Chondrocyte (in vitro differentiated cells): Measurements from ENCODE around the gene C2. TPM values are rescaled to one million over a fixed set of nuclear protein-coding genes. Genes with fewer than 3 reads are reported as not detected.

Experiments
- microRNA-seq: library from miRNA; unstranded; fragments of <30 nt; microRNA quantifications from one replicate; pipeline ENCODE4 v1.2.0, GENCODE V29; 2020; ENCODE audit warnings: borderline number of aligned reads
- total RNA-seq: library from RNA; stranded (reverse); gene quantifications from 3 replicates; pipeline ENCODE4 v1.2.1, GENCODE V29; 2021

Gene C2
- total RNA-seq, 1 donor from 2014 or later, result 0.52 TPM

Small RNAs within 50 kb of the gene (microRNA-seq; reads per million reads assigned to microRNA genes)
- not detected for gene MIR1236

Other genes starting within 250 kb of the C2 start
- 1.3 to 3.6 TPM (median 2.4 TPM) in 3 replicates for gene LY6G5C, start 246.7 kb upstream of the C2 start, total RNA-seq
- 27.8 to 33.9 TPM (median 32.3 TPM) in 3 replicates for gene ABHD16A, start 224.4 kb upstream of the C2 start, total RNA-seq
- gene LY6G6F, start 220.9 kb upstream of the C2 start, total RNA-seq, result not detected in 3 replicates
- not detected in 3 replicates for gene LY6G6D, start 212.4 kb upstream of the C2 start, total RNA-seq
- 0.30 TPM in 1 of 3 replicates, not detected in the others for gene LY6G6C, start 206.0 kb upstream of the C2 start, total RNA-seq
- not detected in 3 replicates for gene MPIG6B, start 204.3 kb upstream of the C2 start, total RNA-seq
- gene DDAH2, start 198.4 kb upstream of the C2 start, total RNA-seq, result 66.4 to 99.6 TPM (median 95.7 TPM) in 3 replicates
- gene CLIC1, start 191.2 kb upstream of the C2 start, total RNA-seq, result 256 to 328 TPM (median 317 TPM) in 3 replicates
- gene MSH5, start 187.7 kb upstream of the C2 start, total RNA-seq, result 8.4 to 17.4 TPM (median 9.4 TPM) in 3 replicates
- 1.3 to 2.4 TPM (median 1.4 TPM) in 3 replicates for gene SAPCD1, start 165.1 kb upstream of the C2 start, total RNA-seq
- 0.15 to 0.62 TPM (median 0.17 TPM) in 3 replicates for gene VWA7, start 150.4 kb upstream of the C2 start, total RNA-seq
- 71.1 to 101 TPM (median 71.9 TPM) in 3 replicates for gene VARS1, start 132.0 kb upstream of the C2 start, total RNA-seq
- gene LSM2, start 120.8 kb upstream of the C2 start, total RNA-seq, result 35.0 to 42.5 TPM (median 35.7 TPM) in 3 replicates
- gene HSPA1L, start 112.4 kb upstream of the C2 start, total RNA-seq, result 0.89 to 1.5 TPM (median 1.00 TPM) in 3 replicates
- gene HSPA1A, start 112.2 kb upstream of the C2 start, total RNA-seq, result 23.0 to 46.3 TPM (median 46.2 TPM) in 3 replicates
- 46.8 to 57.9 TPM (median 50.4 TPM) in 3 replicates for gene HSPA1B, start 100.0 kb upstream of the C2 start, total RNA-seq
- 63.8 to 67.5 TPM (median 64.2 TPM) in 3 replicates for gene NEU1, start 64.9 kb upstream of the C2 start, total RNA-seq
- not detected in 3 replicates for gene SLC44A4, start 48.7 kb upstream of the C2 start, total RNA-seq
- gene EHMT2, start 30.0 kb upstream of the C2 start, total RNA-seq, result 37.7 to 53.0 TPM (median 40.0 TPM) in 3 replicates
- gene ZBTB12, start 25.6 kb upstream of the C2 start, total RNA-seq, result 6.3 to 7.6 TPM (median 6.7 TPM) in 3 replicates
- 2.3 to 3.2 TPM (median 2.6 TPM) in 3 replicates for gene CFB, start 18.4 kb downstream of the C2 start, total RNA-seq
- gene NELFE, start 31.3 kb downstream of the C2 start, total RNA-seq, result 43.5 to 59.3 TPM (median 50.6 TPM) in 3 replicates
- 56.9 to 85.6 TPM (median 61.2 TPM) in 3 replicates for gene SKIC2, start 31.5 kb downstream of the C2 start, total RNA-seq
- gene DXO, start 44.4 kb downstream of the C2 start, total RNA-seq, result 15.8 to 25.9 TPM (median 19.3 TPM) in 3 replicates
- 7.2 to 13.3 TPM (median 10.5 TPM) in 3 replicates for gene C4A, start 54.3 kb downstream of the C2 start, total RNA-seq
- gene C4B, start 87.1 kb downstream of the C2 start, total RNA-seq, result 7.3 to 10.3 TPM (median 9.6 TPM) in 3 replicates
- gene CYP21A2, start 110.7 kb downstream of the C2 start, total RNA-seq, result 0.30 to 0.68 TPM (median 0.41 TPM) in 3 replicates
- gene TNXB, start 181.6 kb downstream of the C2 start, total RNA-seq, result 1.9 to 2.9 TPM (median 2.3 TPM) in 3 replicates
- gene ATF6B, start 200.5 kb downstream of the C2 start, total RNA-seq, result 68.0 to 86.5 TPM (median 68.7 TPM) in 3 replicates
- 4.3 to 6.3 TPM (median 4.9 TPM) in 3 replicates for gene FKBPL, start 202.6 kb downstream of the C2 start, total RNA-seq
- gene PRRT1, start 224.2 kb downstream of the C2 start, total RNA-seq, result 0.73 to 1.6 TPM (median 1.3 TPM) in 3 replicates
- 35.6 to 37.9 TPM (median 35.8 TPM) in 3 replicates for gene PPT2, start 226.4 kb downstream of the C2 start, total RNA-seq
- 14.3 to 16.3 TPM (median 15.4 TPM) in 3 replicates for gene EGFL8, start 236.9 kb downstream of the C2 start, total RNA-seq
- gene AGPAT1, start 248.4 kb downstream of the C2 start, total RNA-seq, result 66.7 to 77.2 TPM (median 67.0 TPM) in 3 replicates